Forelimb muscle (tissue), 1 donor: ENCODE measurements around the gene UNC5A. TPM values are rescaled to one million over a fixed set of nuclear protein-coding genes. Genes with fewer than 3 reads are reported as not detected.

ENCODE experiments used
- DNase-seq: peaks from one replicate; pipeline ENCODE4 v3.0.0-alpha.2; 2013; ENCODE audit warnings: low read depth
- polyA plus RNA-seq: library from polyadenylated mRNA; unstranded; fragments of 120-200 nt; gene quantifications from one replicate; pipeline ENCODE4 v1.2.1, GENCODE V29; 2013; ENCODE audit not compliant: insufficient read length

Gene UNC5A
- polyA plus RNA-seq, 1 donor, result 1.7 TPM

DNA sequence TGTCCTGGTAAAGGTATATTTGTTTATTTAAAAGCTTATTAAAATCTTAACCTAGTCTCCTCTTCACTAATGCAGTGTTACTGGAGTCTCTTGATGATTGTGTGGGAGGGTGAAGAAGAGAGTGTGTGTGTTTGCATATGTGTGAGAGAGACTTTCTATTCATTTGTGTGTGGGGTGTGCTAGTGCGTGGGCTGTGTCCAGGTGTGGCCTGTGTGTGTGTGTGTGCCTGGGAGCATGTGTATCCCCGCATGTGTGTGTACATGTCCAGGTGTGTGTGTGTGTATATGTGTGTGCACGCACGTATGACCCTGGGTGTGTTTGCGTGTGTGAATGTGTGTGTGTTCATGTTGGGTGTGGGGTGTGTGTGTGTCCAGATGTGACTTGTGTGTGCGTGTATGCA, 10.3 kb upstream of the UNC5A start:
- DNase-seq, result no peak

DNA sequence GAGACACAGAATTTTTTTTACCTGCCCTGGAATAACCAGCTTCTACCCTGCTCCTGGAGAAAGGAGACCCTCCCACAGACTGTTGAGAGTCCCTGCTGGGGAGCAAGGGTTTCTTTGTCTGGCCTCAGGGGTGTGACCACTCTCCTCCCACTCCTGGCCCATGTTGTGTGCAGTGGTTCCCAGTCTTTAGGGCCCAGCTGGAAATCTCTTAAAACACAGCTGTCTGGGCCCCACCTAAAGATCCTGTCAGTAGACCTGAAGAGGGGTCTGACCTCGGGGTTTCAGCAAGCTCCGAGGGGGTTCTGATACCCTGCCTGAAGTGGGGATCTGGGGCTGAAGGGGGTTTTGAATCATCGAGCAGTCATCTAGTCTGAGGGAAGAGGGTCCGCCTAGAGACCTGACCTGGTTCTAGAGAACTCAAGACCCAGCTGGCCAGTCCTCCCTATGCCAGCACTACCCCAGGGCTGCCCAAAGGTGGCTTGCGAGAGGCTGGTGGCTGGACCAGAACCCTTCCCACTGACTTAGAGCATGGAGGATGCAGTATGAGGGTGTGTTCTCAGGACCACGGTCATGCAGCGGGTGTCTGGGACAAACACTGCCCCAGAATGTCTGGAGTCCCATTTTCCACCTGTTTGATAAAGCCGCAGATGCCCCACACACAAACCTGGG, 8.1 kb upstream of the UNC5A start:
- DNase-seq, result no peak

DNA sequence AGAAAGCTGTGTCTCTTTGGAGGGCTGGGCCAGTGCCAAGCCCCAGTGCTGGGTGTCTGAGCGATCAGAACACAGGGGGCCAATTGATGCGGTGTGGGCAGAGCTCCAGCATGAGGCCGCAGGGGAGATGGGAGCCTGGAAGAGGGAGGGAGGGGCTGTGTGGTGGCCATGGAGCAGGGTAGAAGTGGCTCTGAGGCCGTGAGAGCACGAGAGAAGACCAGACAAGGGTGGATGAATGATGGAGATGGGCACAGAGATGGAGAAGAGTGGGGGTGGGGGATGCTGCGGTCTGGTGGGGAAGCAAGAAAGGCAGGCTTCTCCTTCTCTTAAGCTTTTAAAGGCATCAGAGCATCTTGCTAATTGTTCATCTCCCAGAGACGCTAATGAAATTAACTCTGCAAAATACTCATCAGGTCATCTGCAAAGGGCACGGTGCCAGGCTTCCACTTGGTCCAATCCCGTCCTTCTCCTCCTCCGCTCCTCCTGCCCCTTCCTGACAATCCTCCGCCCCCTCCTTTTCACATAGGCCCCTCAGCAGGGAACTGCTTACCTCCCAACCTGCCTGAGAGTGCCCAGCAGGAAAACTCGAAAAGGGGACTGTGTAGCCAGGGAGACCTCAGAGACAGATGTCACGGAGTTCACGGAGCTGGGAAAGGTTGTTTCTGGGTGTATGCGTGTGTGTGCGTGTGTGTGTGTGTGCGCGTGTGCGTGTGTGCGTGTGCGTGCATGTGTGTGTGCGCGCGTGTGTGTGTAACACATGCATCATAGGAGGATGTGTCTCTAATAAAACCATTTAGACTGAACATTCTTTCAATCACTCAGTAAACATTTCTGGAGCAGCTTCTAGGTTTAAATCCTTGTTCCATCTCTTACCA, 7.1 kb upstream of the UNC5A start:
- DNase-seq, result no peak

DNA sequence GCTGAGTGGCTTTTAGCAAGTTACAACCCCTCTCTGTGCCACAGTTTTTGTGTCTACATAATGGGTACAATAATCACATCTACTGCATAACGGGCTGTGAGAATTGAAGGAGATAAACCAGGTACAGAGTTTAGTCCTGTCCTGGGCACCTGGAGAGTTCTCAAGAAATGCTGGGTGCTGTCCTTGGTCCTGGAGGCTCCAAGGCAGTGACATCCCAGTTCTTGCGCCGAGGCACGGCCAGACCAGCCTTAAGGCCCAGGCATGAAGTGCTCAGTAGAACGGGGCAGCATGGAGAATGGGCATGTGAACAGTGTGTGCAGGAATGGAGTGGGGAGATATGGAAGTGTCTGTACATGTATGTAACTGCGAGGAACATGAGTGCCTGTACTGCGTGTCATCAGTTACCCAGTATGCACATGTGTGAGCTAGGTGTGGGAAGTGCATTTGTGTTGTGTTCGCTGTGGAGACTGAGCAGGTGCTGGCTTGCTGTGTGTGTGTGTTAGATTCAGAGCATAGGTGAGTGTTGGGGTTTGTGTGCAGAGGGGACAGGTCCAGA, 6.3 kb upstream of the UNC5A start:
- DNase-seq, result no peak

DNA sequence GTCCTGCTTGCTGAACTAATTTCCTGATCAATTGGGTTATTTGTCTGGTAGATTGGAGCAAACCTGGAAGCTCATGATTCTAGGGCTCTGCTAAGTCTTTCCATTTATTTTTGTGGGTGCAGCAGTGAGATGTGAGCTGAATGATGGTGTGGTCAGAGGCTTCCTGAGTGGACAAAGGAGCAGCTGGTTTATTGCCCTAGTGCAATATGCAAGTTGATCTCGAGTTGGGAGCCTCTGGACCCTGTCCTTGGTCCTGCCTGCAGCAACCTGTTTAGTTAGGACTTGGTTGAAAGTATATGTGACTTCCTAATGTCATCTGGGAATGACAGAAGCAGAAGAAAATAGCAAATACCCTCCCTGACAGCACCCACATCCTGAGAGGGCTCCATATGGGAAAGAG, 4.2 kb upstream of the UNC5A start:
- DNase-seq, result no peak

DNA sequence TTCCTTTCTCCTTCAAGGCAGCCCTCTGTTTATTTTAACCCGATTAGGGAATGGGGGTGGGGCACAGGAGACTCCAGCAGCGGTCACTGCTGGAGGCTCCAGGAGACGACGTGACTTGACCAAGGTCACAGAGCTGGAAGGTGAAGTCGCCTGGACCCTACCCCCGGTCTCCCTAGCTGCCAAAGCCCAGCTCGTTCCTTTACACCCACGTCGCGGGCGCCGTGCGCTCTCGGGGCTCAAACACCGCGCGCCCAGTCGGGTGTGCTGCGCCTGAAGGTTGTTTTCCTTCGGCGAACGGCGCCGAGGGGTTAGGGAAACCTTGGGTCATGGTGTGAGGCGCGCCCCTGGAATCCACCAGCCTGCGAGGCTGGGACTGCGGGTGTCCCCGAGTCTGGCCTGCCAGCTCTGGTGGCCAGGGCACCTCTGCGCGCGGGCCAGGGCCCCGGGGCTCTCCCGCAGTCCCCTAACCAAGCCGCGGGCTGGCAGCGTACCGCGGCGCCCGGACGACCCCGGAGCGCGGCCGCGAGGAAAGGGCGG, 747 bp upstream of the UNC5A start:
- no peak for DNase-seq

DNA sequence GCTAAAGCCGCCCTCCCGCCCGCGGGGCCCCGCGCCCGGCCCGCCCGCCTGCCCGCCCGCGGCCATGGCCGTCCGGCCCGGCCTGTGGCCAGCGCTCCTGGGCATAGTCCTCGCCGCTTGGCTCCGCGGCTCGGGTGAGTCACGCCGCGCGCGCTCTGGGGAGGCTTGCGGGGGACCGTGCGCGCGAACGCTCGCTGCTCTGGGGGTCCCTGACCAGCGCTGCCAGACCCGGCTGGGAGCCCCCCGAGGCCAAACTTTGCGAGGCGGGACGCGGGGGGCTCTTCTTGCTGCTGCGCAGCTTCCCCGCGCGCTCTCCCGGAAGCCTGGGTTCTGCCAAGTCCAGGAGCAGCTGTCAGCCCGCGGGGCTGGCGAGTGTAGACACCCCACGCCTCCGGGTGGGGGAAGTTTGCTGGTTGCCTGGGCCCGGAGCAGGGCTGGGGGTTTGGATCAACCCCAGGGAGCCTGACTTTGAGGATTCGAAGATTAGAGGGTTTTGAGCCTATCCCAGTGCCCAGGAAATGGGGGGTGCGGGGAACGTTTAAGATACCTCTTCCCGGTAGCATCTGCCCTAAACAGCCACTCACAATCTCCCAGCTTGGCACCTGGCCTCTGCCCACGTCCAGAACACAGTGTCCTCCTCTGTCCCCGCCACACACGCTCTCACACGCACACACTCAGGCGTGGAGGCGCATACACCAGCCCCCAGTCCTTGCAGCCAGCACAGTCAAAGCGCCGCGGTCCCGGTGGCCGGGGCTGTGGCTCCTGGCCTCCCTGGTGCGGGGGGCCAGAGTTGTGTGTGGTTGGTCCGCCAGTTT, 535 bp downstream of the UNC5A start:
- DNase-seq, result no peak

DNA sequence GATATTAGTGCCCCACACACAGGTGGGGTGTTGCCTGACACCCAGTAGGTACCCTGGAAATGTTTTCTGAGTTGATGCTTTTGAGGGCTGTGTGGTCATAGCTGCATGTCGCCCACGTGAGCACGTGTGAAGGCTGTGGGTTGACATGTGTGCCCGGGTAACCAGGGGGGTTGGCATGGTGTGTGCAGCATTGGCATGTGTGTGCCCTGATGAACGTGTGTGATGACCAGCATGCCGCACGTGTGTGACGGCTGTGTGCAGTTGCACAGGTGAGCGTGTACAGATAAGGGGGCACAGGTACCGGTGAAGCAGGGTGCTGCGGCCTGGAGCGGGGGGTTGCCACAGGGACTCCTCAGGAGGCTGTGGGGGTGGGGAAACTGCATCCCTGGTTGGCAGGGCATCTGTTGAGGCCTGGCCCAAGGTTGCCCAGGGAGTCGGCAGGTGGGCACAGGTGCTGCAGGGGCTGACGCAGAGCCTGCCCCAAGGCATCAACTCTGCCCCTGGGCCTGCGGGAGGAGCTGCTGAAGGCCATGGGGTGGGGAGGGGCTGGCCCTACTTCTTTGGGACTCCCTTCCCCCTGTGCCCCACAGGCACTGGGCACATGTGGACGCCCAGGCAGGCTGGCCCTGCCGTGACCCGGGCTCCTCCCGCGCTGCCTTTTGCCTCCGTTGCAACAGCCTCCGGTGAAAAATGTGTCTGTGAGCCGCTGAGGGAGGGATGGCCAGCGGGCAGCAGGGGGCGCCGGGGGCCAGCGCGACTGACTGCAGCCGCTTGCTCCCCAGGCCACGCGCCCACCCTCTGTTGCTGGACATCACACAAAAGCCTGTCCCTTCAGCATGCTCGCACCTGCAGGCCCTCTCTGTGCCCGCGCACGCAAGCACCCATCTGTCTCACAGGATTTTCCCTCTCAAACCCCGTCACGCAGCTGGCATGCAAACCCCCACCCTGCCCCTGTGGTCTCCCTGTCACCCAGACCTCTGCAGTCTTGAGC, 2.2 kb downstream of the UNC5A start:
- DNase-seq, result no peak

DNA sequence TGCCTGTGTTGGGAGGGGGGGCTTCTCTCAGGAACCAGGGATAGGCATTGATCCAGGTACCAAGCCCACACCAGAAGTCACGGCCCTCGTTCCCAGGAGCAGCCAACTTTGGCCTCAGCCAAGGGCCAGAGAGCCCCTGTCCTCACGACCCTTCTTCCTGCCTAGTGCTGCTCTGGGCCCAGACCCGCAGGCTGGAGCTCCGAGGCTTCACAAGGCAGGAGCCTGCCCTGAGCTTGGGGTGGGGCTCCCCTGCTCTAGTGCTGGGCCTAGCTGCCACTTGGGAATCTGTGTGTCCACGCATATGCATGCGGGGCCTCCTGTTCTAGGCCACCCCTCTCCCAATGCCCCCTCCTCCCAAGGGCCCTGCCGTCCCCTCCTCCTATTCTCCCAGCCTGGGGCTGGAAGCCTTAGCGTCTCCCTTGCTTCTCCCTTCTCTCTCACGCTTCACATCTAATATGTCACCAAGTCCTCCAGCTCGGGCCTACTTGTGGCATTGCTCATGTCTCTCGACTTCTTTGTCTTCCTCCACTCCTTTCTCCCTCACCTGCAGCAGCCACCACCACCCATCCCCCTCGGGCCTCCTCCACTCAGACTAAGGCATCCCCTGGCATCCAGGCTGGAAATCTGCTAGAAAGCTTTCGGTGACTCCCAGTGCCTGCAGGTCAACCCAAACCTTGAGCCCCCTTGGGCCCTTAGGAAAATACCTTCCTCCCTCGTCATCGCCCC, 3.4 kb downstream of the UNC5A start:
- no peak for DNase-seq

DNA sequence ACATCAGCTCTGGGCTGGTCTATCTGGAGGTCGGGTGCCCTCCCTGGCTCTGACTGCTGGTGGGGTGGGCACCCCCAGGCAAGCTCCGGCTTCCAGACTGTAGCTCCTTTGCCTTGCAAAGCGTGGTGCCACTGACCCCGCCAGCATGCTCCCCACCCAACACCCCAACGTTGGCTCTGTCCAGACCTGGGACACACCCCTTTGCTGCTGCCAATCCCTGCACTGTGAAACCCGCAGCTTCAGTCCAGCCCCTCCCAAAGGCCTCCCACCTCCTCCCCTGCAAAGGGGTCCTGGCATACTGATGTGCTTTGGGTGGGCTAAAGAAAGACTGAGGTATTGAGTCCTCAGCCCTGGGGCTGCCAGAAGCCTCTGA, 3.9 kb downstream of the UNC5A start:
- no peak for DNase-seq

DNA sequence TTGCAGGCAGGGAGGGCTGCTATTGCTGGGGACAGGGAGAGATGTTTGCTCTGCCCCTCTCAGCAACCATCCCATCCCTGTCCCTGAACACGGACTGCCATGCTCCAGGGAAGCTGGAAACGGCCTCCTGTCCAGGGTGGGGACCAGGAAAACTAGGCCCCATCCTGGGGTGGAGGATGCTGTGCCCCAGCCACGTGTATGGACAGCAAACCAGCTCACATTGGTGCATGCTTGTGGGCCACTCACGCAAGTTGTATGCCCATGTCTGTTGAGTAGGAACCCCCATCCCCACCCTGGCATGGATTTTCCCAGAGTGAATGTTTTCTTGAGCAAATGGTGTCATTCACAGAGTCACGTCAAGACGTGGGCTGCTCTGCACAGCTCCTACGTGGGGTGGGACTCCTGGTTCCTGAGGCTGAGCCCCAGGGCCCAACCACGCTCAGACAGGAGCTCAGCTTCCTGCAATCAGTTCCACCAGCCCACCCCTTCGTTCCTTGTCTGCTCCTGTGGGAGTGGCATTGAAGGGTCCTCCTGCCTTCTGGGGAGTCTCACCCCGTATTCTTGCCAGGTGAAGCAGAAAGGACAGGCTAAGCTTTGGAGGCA, 4.6 kb downstream of the UNC5A start:
- no peak for DNase-seq

DNA sequence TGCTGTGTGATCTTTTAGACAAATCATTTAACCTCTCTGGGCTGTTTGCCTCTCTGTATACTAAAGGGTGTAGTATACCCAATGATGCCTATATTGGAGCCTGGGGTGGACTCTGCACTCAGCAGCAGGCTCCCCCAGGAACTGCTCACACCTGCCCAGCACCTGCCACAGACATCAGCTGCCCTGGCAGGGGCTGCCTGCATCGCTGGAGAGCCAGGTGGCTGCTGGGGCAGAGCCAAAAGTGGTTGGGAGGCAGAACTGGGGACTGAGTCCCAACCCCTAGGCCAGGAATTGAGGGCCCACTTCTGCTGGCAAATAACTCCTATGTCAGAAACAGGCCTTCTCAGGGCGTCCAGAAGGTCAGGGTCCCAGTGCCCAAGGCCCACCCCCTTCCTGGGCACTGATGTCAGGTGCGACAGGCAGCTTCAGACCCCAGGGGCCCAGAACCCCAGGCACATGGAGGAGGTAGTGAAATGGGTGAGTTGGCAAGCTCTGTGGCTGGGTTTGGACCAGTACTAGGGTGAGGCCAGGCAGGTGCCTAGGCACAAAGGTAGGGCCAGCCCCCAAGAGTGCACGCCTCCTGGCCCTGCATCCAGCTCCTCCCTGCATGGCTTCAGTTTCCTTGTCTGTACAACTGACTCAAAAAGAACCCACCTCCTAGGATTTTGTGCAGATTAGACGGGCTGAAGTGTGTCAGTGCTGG, 5.8 kb downstream of the UNC5A start:
- no peak for DNase-seq

DNA sequence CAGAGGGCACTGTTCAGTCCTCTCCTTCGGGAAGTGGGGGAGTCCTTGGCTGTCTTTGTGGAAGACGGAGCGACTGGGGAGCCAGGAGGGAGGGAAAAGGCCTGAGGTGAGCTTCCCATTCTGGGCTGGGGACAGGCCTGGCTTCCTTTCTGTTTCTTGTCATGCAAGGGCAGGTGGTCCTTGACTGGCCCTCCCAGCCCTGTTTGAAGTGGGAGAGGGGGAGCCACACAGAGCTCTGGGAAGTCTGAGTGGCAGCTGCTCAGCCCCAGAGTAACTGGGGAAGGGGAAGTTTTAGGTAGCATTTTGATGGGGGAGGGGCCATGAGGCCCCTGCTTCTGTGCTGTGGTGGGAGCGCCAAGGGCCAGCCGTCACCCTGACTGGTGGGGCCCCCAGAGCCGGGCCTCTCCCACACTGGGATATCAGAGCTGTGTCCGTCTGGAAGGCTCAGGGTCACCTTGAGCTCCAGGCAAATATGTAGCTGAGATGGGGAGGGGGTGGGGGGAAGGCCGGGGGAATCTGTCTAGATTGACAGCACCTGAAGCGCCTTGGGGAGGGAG, 6.5 kb downstream of the UNC5A start:
- DNase-seq, result no peak

DNA sequence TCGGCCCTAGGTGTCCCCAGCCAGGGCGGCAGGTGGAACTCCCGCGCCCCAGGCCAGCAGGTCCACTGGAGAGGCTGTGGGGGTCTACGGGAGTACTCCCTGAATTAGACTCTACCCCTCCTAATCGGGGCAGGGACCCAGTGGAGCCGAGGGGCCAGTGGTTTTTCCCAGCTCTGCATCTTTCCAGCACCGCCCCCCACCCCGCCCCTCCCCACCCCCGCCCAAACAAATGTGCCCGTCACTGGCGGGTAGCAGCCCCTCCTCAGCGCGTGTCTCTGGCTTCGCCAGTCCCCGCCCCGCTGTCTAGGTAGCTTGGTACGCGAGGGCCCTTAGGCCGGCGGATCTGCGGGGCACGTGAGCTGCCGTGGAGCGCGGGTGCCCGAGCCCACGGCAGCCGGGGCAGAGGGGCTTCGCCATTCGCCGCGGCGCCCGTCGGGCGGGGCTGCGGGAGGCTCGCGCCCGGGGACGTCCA, 7.0 kb downstream of the UNC5A start:
- DNase-seq, result no peak

DNA sequence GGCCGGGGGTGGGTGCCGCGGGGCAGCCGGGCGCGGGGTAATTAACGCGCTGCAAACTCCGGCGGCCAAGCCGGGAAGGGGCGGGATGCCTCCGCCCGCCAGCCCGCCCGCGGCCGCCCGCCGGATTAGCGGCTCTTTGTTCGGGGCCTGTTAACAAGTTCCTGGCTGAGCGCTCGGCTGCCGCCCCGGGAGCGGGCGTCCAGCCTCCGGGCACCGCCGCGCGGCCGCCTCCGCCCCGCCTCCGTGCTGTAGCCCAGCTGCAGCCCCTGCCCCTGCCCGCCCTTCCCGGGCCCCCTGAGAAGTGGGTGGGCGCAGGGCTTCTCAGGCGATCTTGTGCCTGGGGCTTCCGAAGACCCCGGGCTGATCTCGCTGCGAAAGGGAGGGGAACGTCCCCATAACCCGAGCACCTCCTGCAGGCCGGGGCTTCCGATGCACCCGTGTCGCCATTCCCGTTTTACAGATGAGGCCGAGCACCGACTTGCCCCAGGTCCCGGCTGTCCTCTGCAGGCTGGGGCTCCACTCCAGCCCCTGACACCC, 7.5 kb downstream of the UNC5A start:
- DNase-seq, result no peak

DNA sequence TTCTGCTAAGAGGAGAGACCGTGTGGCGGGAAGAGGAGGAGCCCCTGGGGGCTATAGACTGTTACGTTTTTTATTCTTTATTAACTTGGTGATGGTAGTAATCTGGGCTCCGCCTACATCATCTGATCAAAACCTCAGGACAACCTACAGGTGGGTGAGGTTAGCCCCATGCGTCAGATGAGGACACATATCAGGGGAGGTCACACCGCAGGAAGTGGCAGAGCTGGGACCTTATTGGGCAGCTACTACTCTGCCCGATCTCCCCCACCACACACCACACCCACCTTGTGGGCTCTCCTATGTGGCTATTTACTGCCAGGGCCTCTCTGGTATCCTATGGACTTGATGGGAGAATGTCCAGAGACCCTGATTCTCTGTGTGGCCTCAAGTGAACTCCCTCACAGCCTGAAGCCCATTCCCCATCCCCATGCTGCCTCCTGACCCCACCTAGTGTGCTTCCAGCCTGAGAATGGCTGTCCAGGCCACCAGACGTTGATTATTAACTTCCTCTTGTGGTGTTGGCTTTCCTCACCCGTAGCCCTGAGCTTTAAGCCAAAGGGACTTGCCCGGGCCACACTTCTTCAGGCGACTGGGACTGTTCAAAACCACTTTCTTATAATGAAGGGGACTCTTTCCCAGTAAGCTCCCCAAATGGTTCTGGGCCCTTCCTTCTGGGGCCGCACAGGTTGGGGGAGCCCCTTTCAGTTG, 8.2 kb downstream of the UNC5A start:
- DNase-seq, result no peak

DNA sequence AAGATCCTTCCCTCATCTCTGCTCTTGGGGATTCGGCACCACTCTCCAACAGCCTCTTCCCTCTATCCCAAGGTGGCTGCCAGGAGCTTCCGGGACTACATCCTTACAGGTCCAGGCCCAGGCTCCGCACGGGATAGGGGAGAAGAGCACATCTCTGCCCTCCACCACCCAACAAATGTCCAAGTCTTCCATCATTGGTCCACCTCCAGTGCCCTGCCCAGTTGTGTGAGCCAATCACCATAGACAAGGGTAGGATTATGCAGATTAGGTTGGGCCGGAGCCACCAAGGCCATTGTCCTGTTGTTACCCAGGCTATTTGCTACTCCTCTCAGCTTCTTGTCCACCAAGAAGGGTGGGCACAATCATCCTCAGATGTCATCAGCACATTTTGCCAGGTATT, 9.1 kb downstream of the UNC5A start:
- DNase-seq, result no peak

DNA sequence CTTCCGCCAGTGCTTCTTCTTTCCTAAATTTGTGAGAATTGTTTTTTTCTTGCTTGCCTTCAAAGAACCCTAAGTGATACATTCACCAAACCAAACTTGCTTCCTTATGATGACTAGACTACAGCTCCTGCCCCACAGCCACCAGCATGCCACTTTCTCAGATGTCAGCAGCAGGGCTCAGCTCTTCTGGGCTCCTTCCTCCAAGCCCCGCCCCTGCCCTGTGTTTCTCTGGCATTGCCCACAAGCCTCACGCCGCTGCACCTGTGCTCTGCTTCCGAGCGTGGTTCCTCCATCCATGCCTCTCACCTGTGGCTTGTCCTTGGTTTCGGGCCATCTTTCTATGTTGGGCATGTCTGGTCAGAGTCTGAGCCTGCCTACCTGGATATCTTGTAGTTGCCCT, 10.6 kb downstream of the UNC5A start:
- DNase-seq, result no peak
